HUES6 (cell line): ENCODE results near the gene GDF11.

Source experiments
- H3K27ac ChIP-seq: 2 replicates; pipeline ENCODE4 v1.7.0; 2013; ENCODE audit warnings: low read depth, mild to moderate bottlenecking, low read length, inconsistent platforms
- H3K27me3 ChIP-seq: 2 replicates; pipeline ENCODE4 v1.6.1; 2013; ENCODE audit warnings: low read length; ENCODE audit not compliant: control insufficient read depth, insufficient read depth
- H3K36me3 ChIP-seq: 2 replicates; pipeline ENCODE4 v1.6.1; 2013; ENCODE audit warnings: low read length; ENCODE audit not compliant: control insufficient read depth, insufficient read depth
- H3K4me1 ChIP-seq: 2 replicates; pipeline ENCODE4 v1.6.1; 2013; ENCODE audit warnings: low read length; ENCODE audit not compliant: control insufficient read depth, insufficient read depth
- H3K4me3 ChIP-seq: 2 replicates; pipeline ENCODE4 v1.5.1; 2013; ENCODE audit warnings: low read depth, low read length
- H3K9ac ChIP-seq: one replicate; pipeline ENCODE4 v1.6.1; 2013; ENCODE audit warnings: mild to moderate bottlenecking, low read length
- H3K9me3 ChIP-seq: 2 replicates; pipeline ENCODE4 v1.6.1; 2013; ENCODE audit warnings: low read depth, low read length; ENCODE audit not compliant: control insufficient read depth, insufficient read depth

GDF11 gene

GRCh38 chr12:55699471-55700055 is 43.4 kb upstream of the GDF11 start:
- Histone ChIP-seq H3K27ac (no peak overlapping the region), H3K36me3 (peaks cover 30% of the 10 kb centered on the region), H3K4me3 (no peak overlapping the region), H3K9me3 (no peaks in the 10 kb centered on the region), H3K27me3 (no peaks in the 10 kb centered on the region), H3K9ac (no peak overlapping the region), H3K4me1 (no peaks in the 10 kb centered on the region)

GRCh38 chr12:55700255-55701018 is 42.5 kb upstream of the GDF11 start:
- Histone ChIP-seq H3K9ac (no peak overlapping the region), H3K27me3 (no peaks in the 10 kb centered on the region), H3K9me3 (no peaks in the 10 kb centered on the region), H3K4me3 (no peak overlapping the region), H3K36me3 (peaks cover 21% of the 10 kb centered on the region), H3K27ac (no peak overlapping the region), H3K4me1 (0 out of 2 replicates have a peak, but pooled peaks cover 1% of the 10 kb centered on the region)

GRCh38 chr12:55702861-55703260 is 40.1 kb upstream of the GDF11 start:
- H3K4me1 ChIP-seq, result peaks cover 16% of the 10 kb centered on the region; the same call in 1 of the 2 replicates
- H3K9me3 ChIP-seq, result no peaks in the 10 kb centered on the region
- no peak overlapping the region for H3K27ac ChIP-seq
- H3K36me3 ChIP-seq, result peaks cover 9% of the 10 kb centered on the region; the same call in 1 of the 2 replicates
- H3K27me3 ChIP-seq, result peaks cover 8% of the 10 kb centered on the region
- no peak overlapping the region for H3K4me3 ChIP-seq
- H3K9ac ChIP-seq, result no peak overlapping the region

- peaks cover 9% of the 10 kb centered on the region; the same call in 1 of the 2 replicates for H3K36me3 ChIP-seq
- no peak overlapping the region for H3K9ac ChIP-seq
- peaks cover 16% of the 10 kb centered on the region; the same call in 1 of the 2 replicates for H3K4me1 ChIP-seq
- H3K27ac ChIP-seq, result no peak overlapping the region
- no peak overlapping the region for H3K4me3 ChIP-seq
- peaks cover 8% of the 10 kb centered on the region for H3K27me3 ChIP-seq
- no peaks in the 10 kb centered on the region for H3K9me3 ChIP-seq
These were observed 39.6 kb upstream of the GDF11 start for GRCh38 chr12:55703288-55703687.

- Histone ChIP-seq H3K9ac (no peak overlapping the region), H3K36me3 (peaks cover 9% of the 10 kb centered on the region; the same call in 1 of the 2 replicates), H3K27me3 (peaks cover 14% of the 10 kb centered on the region), H3K4me1 (peaks cover 22% of the 10 kb centered on the region), H3K27ac (no peak overlapping the region), H3K4me3 (no peak overlapping the region), H3K9me3 (no peaks in the 10 kb centered on the region)
These were observed 38.8 kb upstream of the GDF11 start for GRCh38 chr12:55703901-55704761.

GRCh38 chr12:55704824-55705718 is 37.9 kb upstream of the GDF11 start:
- H3K4me3 ChIP-seq, result no peak overlapping the region
- peaks cover 22% of the 10 kb centered on the region for H3K27me3 ChIP-seq
- H3K27ac ChIP-seq, result no peak overlapping the region
- no peaks in the 10 kb centered on the region for H3K9me3 ChIP-seq
- H3K4me1 ChIP-seq, result peaks cover 22% of the 10 kb centered on the region
- H3K36me3 ChIP-seq, result peaks cover 9% of the 10 kb centered on the region; the same call in 1 of the 2 replicates
- H3K9ac ChIP-seq, result no peak overlapping the region

- Histone ChIP-seq H3K9me3 (no peaks in the 10 kb centered on the region), H3K27ac (no peak overlapping the region), H3K27me3 (peaks cover 22% of the 10 kb centered on the region), H3K4me1 (peaks cover 22% of the 10 kb centered on the region), H3K4me3 (peak overlapping the region; percentile 92), H3K36me3 (peaks cover 3% of the 10 kb centered on the region; the same call in 1 of the 2 replicates), H3K9ac (no peak overlapping the region)
These were observed 37.0 kb upstream of the GDF11 start for GRCh38 chr12:55705782-55706402.

GRCh38 chr12:55706568-55707218 is 36.2 kb upstream of the GDF11 start:
- Histone ChIP-seq H3K36me3 (no peaks in the 10 kb centered on the region; the same call in 1 of the 2 replicates), H3K9ac (peak overlapping the region; percentile 77), H3K27ac (no peak overlapping the region)

GRCh38 chr12:55707219-55707671 is 35.7 kb upstream of the GDF11 start:
- peaks cover 22% of the 10 kb centered on the region for H3K4me1 ChIP-seq
- H3K4me3 ChIP-seq, result peak overlapping the region; percentile 92

More at GRCh38 chr12:55706568-55707218, 36.2 kb upstream of the GDF11 start:
- Histone ChIP-seq H3K4me3 (peak overlapping the region; percentile 92), H3K4me1 (peaks cover 22% of the 10 kb centered on the region), H3K27me3 (peaks cover 23% of the 10 kb centered on the region), H3K9me3 (no peaks in the 10 kb centered on the region)

More at GRCh38 chr12:55707219-55707671, 35.7 kb upstream of the GDF11 start:
- Histone ChIP-seq H3K9ac (peak overlapping the region; percentile 77), H3K27ac (no peak overlapping the region), H3K9me3 (no peaks in the 10 kb centered on the region), H3K36me3 (no peaks in the 10 kb centered on the region; the same call in 1 of the 2 replicates), H3K27me3 (peaks cover 28% of the 10 kb centered on the region)
